GM10248 (cell line): Measurements from ENCODE around the gene ZFAND2B.

Experiments used
- CTCF ChIA-PET: fragments of 300-600 bp; sonication (Branson Sonifier 250); formaldehyde crosslinking; extraction: SDS; loops from one replicate; lab custom pipeline; 2021; ENCODE audit warnings: antibody characterized with exemption; lab: Yijun Ruan, JAX
- POLR2A ChIA-PET: fragments of 350-650 bp; sonication (Branson Sonifier 250); formaldehyde crosslinking; extraction: SDS; loops from one replicate; lab custom pipeline; 2020; ENCODE audit warnings: antibody characterized with exemption; lab: Yijun Ruan, JAX
- DNase-seq: peaks from one replicate; pipeline ENCODE4 v3.0.0; 2012; ENCODE audit errors: extremely low spot score
- CTCF ChIP-seq: IDR thresholded peaks from 2 replicates; pipeline ENCODE4 v1.5.1; 2012; ENCODE audit warnings: mild to moderate bottlenecking, low read depth; ENCODE audit errors: extremely low read depth, missing control alignments, control extremely low read depth

The ZFAND2B gene

GRCh38 chr2:219174146-219174545 lies 32.4 kb upstream of the ZFAND2B start:
- no peak for DNase-seq
- no peak for TF ChIP-seq CTCF
- ChIA-PET POLR2A (interaction anchor here (0.8 kb wide), 1 partner anchor 105 kb away, joined by 7 read pairs; the partner anchor contains the start of gene DNAJB2), CTCF (interaction anchor here (1.0 to 8.6 kb wide), 9 partner anchors 8 to 276 kb away, joined by 3 to 164 read pairs (median 8); partner anchors contain the start of genes DNAJB2 and NHEJ1)

- POLR2A ChIA-PET: interaction anchor here (0.6 kb wide), 1 partner anchor 10 kb away, joined by 3 read pairs; no protein-coding TSS in a partner anchor
Observed at GRCh38 chr2:219174801-219175200, 31.8 kb upstream of the ZFAND2B start.

GRCh38 chr2:219175486-219175885 lies 31.1 kb upstream of the ZFAND2B start:
- POLR2A ChIA-PET: interaction anchor here (0.7 to 1.7 kb wide), 3 partner anchors 31 to 116 kb away, joined by 3 to 12 read pairs (median 3); partner anchors contain the start of gene ZFAND2B
- CTCF ChIA-PET: interaction anchor here (0.9 to 8.6 kb wide), 13 partner anchors 9 to 299 kb away, joined by 3 to 164 read pairs (median 4); partner anchors contain the start of genes NHEJ1 and ZFAND2B
- no peak for TF ChIP-seq CTCF
- no peak for DNase-seq

More at GRCh38 chr2:219174801-219175200, 31.8 kb upstream of the ZFAND2B start:
- DNase-seq: no peak
- CTCF ChIA-PET: interaction anchor here (1.0 to 8.6 kb wide), 10 partner anchors 8 to 298 kb away, joined by 3 to 164 read pairs (median 6); partner anchors contain the start of genes NHEJ1 and ZFAND2B
- no peak for TF ChIP-seq CTCF

- peak; percentile 43 for DNase-seq
- TF ChIP-seq CTCF: peak; percentile 13
- ChIA-PET CTCF (interaction anchor here (0.6 to 8.6 kb wide), 17 partner anchors 10 to 299 kb away, joined by 3 to 164 read pairs (median 4); partner anchors contain the start of genes NHEJ1 and ZFAND2B), POLR2A (interaction anchor here (0.6 to 1.7 kb wide), 10 partner anchors 13 to 266 kb away, joined by 3 to 12 read pairs (median 4); partner anchors contain the start of genes GLB1L, STK16 and ZFAND2B)
Observed at GRCh38 chr2:219175928-219176817, 30.4 kb upstream of the ZFAND2B start.

GRCh38 chr2:219176818-219177551 lies 29.6 kb upstream of the ZFAND2B start, which contains the start of gene CNPPD1:
Gene CNPPD1, minus strand, starts transcription at chr2:219176925. Its CDS starts 97 bp downstream, at chr2:219176828.
- no peak for TF ChIP-seq CTCF
- DNase-seq: peak; percentile 92
- POLR2A ChIA-PET: interaction anchor here (0.6 to 1.7 kb wide), 9 partner anchors 12 to 267 kb away, joined by 3 to 12 read pairs (median 4); partner anchors contain the start of genes GLB1L, STK16 and ZFAND2B
- CTCF ChIA-PET: interaction anchor here (0.7 to 8.6 kb wide), 10 partner anchors 11 to 279 kb away, joined by 3 to 164 read pairs (median 4); partner anchors contain the start of gene NHEJ1
